ENCODE data around the gene RFNG.
"Not testable (repeated sequence)": the region's sequence is repeated elsewhere in the genome, so short reads cannot be mapped to it uniquely, and the experiment has no call there.

Gene RFNG

GRCh38 chr17:82042649-82043048 lies 9.0 kb downstream of the RFNG start:
- no peak for DNase-seq (ENCODE audit: low read depth in 2 of 2)

- no peak for DNase-seq (ENCODE audit: low read depth in 2 of 2)
Observed at GRCh38 chr17:82041144-82041814, 10.3 kb downstream of the RFNG start.

DNA sequence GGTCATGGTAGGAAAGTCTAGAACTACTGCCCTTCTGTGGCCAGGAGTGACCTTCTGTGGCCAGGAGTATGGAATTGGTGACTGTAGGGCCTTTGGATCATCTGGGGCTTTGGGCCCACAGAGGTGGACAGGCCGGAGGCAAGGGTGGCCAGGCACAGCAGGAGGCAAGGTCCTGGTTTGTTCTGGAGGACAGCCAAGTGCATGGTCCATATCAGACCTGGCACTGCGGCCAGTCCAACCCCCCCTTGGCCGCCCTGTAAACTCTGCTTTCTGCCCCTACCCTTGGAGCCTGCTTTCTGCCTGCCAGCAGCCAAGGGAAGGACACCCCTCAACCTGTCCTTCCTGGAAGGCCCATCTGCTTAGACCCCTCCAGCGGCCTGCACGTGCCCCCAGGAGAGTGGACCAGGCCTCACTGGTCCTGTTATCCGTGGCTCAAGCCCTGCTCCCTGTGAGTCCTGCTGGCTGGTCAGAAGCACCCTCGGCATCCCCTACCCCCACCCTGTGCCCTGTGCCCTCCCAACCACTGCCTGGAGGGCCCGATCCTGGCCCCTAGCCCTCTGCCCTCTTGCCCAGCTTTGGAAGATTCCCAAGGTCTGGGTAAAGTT lies 11.8 kb downstream of the RFNG start:
- DNase-seq (ENCODE audit: low read depth in 2 of 2): no peak

DNA sequence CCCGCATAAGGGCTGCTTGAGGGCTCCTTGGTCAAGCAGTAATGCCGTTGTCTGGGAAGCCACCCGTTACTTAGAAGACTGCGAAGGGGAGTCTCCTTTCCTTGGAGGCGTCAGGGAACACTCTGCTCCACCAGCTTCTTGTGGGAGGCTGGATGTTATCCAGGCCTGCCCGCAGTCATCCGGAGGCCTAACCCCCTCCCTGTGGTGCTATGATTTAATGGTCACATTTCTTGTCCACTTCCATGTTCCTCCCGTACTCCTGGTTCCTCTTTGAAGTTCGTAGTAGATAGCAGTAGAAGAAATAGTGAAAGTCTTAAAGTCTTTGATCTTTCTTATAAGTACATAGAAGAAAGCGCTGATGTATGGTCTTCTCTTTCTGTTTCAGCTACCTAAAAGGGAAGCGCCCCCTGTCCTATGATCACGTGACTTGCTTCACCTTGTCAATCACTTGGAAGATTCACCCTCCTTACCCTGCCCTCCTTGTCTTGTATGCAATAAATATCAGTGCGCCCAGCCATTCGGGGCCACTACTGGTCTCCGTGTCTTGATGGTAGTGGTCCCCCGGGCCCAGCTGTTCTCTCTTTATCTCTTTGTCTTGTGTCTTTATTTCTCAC lies 12.7 kb downstream of the RFNG start:
- DNase-seq (ENCODE audit: low read depth in 2 of 2): not testable (repeated sequence)

GRCh38 chr17:82037889-82038195 lies 13.8 kb downstream of the RFNG start:
- DNase-seq (ENCODE audit: low read depth in 2 of 2): no peak

- peak; percentile 84 to 86 for DNase-seq (ENCODE audit: low read depth in 2 of 2)
Observed at GRCh38 chr17:82037092-82037888, 14.3 kb downstream of the RFNG start, which contains the start of gene DCXR. TSS of gene DCXR (minus strand) at chr17:82037697. CDS start at chr17:82037682, 15 bp downstream.

DNA sequence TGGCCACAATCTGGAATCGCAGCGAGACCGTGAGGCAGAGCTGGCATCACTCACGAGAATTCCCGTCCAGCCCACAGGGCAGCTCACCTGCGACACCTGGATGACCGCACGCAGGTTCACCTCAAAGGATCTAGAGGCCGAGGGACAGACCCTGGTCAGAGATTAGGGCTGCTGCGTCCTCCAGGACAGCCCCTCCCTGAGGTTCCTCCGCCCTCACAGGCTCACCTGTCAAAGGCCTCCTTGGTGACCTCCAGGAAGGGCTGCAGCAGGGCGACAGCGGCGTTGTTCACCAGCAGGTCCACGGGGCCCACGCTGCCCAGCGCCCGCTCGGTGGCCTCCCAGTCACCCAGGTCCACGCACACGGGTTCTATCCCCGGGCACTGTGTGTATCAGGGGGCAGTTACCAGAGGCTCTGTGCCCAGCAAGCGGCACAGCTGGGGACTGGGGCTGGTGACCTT lies 14.9 kb downstream of the RFNG start:
- no peak for DNase-seq (ENCODE audit: low read depth in 2 of 2)

- no peak for DNase-seq (ENCODE audit: low read depth in 2 of 2)
Observed at GRCh38 chr17:82035956-82036633, 15.5 kb downstream of the RFNG start.

DNA sequence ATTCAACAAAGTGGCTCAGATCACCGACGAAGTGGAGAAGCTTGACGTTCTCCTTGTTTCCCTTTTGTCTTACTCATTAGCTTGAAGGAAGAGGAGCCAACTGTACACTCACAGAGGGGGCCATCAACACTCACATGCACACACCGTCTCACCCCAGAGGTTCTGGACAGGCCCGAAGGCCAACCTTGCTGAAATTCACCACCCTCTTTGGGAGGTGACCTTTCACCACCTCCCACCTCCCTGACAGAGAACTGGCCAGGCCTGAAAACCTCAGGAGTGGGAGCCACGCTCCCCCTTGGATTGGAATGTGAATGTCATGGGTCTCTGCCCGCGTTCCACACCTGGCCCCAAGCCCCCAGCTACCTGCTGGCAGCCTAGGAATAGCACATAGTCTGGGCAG lies 16.1 kb downstream of the RFNG start:
- no peak for DNase-seq (ENCODE audit: low read depth in 2 of 2)

DNA sequence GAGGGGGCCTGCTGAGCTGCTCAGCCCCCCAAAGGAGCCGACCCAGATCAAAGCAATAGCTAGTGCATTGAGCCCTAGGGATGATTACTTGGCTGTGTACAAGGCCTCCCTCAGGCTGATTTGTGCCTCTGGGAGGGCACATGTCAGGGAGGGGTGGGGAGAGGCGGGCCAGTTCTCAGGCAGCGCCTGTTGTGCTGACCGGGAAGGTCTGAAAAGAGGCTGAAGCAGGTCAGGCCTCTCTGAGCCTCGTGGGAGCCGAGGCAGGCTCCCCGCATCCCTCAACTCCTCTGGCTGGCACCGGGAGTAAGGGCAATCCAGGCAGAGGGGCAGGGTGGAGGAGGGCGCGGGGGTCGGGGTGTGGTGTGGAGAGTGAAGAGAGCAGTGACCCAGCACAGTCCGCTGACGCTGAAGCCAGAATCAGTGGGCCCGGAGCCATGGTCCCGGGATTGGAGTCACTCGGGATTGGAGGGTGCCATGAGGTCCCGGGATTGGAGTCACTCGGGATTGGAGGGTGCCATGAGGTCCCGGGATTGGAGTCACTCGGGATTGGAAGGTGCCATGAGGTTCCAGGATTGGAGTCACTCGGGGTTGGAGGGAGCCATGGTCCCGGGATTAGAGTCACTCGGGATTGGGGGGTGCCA lies 17.1 kb downstream of the RFNG start:
- no peak for DNase-seq (ENCODE audit: low read depth in 2 of 2)

GRCh38 chr17:82033359-82034085 lies 18.1 kb downstream of the RFNG start:
- no peak for DNase-seq (ENCODE audit: low read depth in 2 of 2)

- no peak for DNase-seq (ENCODE audit: low read depth in 2 of 2)
Observed at GRCh38 chr17:82031885-82032627, 19.6 kb downstream of the RFNG start.

GRCh38 chr17:82031303-82031884 lies 20.2 kb downstream of the RFNG start, which contains the start of gene RAC3:
TSS of gene RAC3 (plus strand) at chr17:82031678. CDS start at chr17:82031762, 84 bp downstream.
- DNase-seq (ENCODE audit: low read depth in 2 of 2): no peak

DNA sequence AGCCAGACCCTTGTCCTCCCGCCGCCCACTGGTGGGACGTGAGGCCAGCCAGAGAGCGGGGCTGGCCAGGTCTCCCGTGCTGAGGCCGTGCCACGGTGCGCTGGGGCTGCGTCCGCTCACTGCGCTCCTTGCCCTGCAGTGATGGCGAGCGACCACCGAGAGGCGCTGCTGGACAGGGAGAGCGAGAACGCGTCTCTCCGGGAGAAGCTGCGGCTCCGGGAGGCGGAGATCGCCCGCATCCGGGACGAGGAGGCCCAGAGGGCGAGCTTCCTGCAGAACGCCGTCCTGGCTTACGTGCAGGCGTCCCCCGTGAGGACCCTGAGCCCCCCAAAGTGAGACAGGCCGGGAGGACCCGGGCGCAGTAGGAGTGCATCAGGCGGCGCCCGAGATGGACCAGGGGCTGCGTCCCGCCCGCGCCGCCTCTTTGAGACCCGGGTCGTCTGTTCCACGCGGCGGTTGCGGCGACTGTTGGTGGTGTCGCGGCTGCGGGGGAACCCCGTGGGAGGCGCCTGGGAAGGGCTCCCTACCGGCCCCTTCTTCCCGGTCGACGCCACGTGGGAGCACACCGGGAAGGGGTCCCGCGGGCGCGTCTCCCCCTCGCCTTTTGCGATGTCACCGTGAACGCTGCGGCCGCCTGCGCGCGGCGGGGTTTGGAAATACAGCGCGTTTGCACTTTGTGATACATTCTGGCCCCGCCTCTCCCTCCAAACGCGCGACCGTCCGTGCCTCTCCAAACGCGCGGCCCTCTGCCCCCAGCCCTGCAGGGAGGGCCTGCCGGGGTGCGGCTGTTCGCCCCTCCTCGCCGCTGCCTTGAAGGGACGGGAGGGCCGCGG lies 20.9 kb downstream of the RFNG start:
- DNase-seq (ENCODE audit: low read depth in 2 of 2): peak; percentile 56 to 62

DNA sequence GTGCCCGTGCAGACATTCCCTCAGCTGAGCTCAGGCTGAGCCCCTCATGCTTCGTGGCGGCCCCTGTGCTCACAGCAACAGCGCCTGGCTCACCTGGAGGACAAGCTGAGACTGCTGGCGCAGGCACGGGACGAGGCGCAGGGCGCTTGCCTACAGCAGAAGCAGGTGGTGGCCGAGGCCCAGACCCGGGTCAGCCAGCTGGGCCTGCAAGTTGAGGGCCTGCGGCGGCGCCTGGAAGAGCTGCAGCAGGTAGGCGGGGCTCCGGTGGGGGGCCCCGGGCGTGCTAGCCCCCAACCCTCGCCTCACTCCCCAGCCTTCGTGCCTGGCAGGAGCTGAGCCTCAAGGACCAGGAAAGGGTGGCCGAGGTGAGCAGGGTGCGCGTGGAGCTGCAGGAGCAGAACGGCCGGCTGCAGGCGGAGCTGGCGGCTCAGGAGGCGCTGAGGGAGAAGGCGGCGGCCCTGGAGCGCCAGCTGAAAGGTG lies 21.6 kb downstream of the RFNG start:
- no peak for DNase-seq (ENCODE audit: low read depth in 2 of 2)

DNA sequence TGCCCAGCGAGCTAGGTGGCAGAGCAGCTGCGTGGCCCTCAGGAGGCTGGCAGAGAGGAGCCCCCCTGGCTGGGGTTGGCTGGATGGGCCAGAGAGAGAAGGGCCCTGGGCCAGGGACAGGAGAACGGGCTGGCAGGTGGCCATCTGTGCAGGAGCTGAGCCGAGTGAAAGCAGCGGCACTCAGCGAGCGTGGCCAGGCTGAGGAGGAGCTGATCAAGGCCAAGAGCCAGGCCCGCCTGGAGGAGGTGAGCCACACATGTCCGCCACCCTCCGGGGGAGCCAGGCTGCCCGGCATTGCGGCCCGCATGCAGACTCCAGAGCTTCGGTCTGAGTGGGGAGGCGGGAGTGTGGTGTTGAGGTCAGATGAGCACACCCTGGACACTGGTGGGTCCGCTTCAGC lies 22.2 kb downstream of the RFNG start:
- no peak for DNase-seq (ENCODE audit: low read depth in 2 of 2)

- no peak for DNase-seq (ENCODE audit: low read depth in 2 of 2)
Observed at GRCh38 chr17:82028966-82029365, 22.6 kb downstream of the RFNG start.

DNA sequence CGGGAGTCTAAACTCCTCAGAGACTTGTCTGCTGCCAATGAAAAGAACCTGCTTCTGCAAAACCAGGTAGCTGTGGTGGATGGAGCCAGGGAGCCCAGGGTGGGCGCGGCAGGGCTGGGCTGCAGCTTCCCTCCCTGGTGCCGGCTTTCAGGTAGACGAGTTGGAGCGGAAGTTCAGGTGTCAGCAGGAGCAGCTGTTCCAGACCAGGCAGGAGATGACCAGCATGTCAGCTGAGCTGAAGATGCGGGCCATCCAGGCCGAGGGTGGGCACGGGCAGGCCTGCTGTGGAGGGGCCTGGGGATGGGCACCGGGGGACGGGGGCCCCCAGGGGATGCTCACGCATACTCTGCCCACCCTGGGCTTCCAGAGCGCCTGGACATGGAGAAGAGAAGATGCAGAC lies 23.4 kb downstream of the RFNG start:
- no peak for DNase-seq (ENCODE audit: low read depth in 2 of 2)

Data from activated CD8-positive, alpha-beta memory T cell treated with anti-CD3 and anti-CD28 coated beads for 4 hours (primary cell).